ENCODE measurements around the gene FER1L5. TPM values are rescaled to one million over a fixed set of nuclear protein-coding genes. Genes with fewer than 3 reads are reported as not detected.
"Not testable (repeated sequence)": the region's sequence is repeated elsewhere in the genome, so short reads cannot be mapped to it uniquely, and the experiment has no call there.

FER1L5 gene
- polyA plus RNA-seq, 1 of the 3 experiments (the other 2 are of a cell fraction): 0.02 TPM

DNA sequence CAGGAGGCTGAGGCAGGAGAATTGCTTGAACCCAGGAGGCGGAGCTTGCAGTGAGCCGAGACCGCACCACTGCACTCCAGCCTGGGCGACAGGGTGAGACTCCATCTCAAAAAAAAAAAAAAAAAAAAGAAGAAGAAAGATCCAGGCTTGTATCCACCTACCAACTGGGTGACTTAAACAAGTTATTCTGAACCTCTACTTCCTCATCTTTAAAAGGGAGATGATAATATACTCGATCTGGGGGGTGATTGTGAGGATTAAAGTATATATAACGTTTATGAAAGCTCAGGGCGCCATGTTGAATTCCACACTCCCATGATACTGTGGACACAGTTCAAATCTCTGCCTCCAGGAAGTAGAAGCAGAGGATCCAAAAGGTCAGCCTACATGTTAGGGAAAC, 12.2 kb downstream of the FER1L5 start:
- H3F3A ChIP-seq (replicated peaks; ENCODE audit: insufficient read depth); CTCF ChIA-PET; H3K9me3 ChIP-seq; DNase-seq; H3K27me3 ChIP-seq (ENCODE audit: insufficient read depth); H3K9ac ChIP-seq; POLR2A ChIA-PET; H3K79me2 ChIP-seq (ENCODE audit: insufficient read depth); H3K9me2 ChIP-seq; H2AFZ ChIP-seq (ENCODE audit: low read depth); H3K27ac ChIP-seq (ENCODE audit: low read depth in 2 of 2, low read length in 1 of 2); H3K4me3 ChIP-seq (ENCODE audit: low read depth in 2 of 2, low read length in 1 of 2); H4K20me1 ChIP-seq (ENCODE audit: insufficient read depth); H3K36me3 ChIP-seq (replicated peaks in 1 of 2; ENCODE audit: control insufficient read depth in 1 of 2, insufficient read depth in 2 of 2, low read length in 1 of 2); H3K4me2 ChIP-seq; H3K4me1 ChIP-seq (ENCODE audit: control insufficient read depth in 1 of 2, insufficient read depth in 2 of 2, low read depth in 1 of 2, low read length in 1 of 2): not testable (repeated sequence)
- 77% methylated on average over 7 of the region's 7 CpGs for WGBS (ENCODE audit: low lambda C conversion rate)

DNA sequence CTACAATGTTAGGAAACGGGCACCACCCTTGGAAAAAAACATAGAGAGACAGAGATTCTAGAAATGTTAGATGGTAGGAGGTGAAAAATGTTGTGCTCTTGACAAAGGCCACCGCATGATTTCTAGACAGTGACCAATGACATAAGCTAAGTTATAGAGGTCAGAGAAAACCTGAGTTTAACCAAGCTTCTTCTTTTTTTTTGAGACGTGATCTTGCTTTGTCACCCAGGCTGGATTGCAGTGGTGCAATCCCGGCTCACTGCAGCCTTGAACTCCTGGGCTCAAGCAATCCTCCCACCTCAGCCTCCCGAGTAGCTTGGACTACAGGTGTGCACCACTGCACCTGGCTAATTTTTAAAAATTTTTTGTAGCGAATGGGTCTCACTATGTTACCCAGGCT, 13.0 kb downstream of the FER1L5 start:
- H3K27ac ChIP-seq (ENCODE audit: low read depth in 2 of 2, low read length in 1 of 2): no peak overlapping the region
- DNase-seq: no peak
- 79% methylated on average over 6 of the region's 6 CpGs for WGBS (ENCODE audit: low lambda C conversion rate)
- H3K36me3 ChIP-seq (replicated peaks in 1 of 2; ENCODE audit: control insufficient read depth in 1 of 2, insufficient read depth in 2 of 2, low read length in 1 of 2): no peaks in the 10 kb centered on the region
- TF ChIP-seq REST (IDR thresholded peaks at IDR 0.05; ENCODE audit: low read depth, low read length): no peak
- TF ChIP-seq EZH2phosphoT487 (IDR thresholded peaks at IDR 0.05; ENCODE audit: borderline replicate concordance, low read depth): no peak
- no peak for TF ChIP-seq TAF1 (IDR thresholded peaks at IDR 0.05; ENCODE audit: borderline replicate concordance, low read depth, low read length)
- TF ChIP-seq, protein P1, sequence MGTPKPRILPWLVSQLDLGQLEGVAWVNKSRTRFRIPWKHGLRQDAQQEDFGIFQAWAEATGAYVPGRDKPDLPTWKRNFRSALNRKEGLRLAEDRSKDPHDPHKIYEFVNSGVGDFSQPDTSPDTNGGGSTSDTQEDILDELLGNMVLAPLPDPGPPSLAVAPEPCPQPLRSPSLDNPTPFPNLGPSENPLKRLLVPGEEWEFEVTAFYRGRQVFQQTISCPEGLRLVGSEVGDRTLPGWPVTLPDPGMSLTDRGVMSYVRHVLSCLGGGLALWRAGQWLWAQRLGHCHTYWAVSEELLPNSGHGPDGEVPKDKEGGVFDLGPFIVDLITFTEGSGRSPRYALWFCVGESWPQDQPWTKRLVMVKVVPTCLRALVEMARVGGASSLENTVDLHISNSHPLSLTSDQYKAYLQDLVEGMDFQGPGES (IDR thresholded peaks at IDR 0.05; ENCODE audit: low read depth, low read length): no peak
- TF ChIP-seq CHD2 (IDR thresholded peaks at IDR 0.05; ENCODE audit: low read length, partially characterized antibody): no peak
- TF ChIP-seq EP300 (IDR thresholded peaks at IDR 0.05; ENCODE audit: borderline replicate concordance in 1 of 2, low read depth in 1 of 2, low read length in 1 of 2): no peak
- no peak for TF ChIP-seq NRF1 (IDR thresholded peaks at IDR 0.05; ENCODE audit: low read depth, low read length)
- TF ChIP-seq NFIC (IDR thresholded peaks at IDR 0.05; ENCODE audit: borderline replicate concordance): no peak
- ChIA-PET POLR2A (no interaction called here), CTCF (interaction anchor here (1.3 kb wide), 1 partner anchor 18 kb away, joined by 3 read pairs; no protein-coding TSS in a partner anchor)
- H3K4me1 ChIP-seq (ENCODE audit: control insufficient read depth in 1 of 2, insufficient read depth in 2 of 2, low read depth in 1 of 2, low read length in 1 of 2): no peaks in the 10 kb centered on the region
- H3K9me3 ChIP-seq: no peaks in the 10 kb centered on the region
- H3K4me3 ChIP-seq (ENCODE audit: low read depth in 2 of 2, low read length in 1 of 2): no peak overlapping the region
- H3K79me2 ChIP-seq (ENCODE audit: insufficient read depth): no peaks in the 10 kb centered on the region
- H3K9ac ChIP-seq: no peak overlapping the region
- no peaks in the 10 kb centered on the region for H3F3A ChIP-seq (replicated peaks; ENCODE audit: insufficient read depth)
- H4K20me1 ChIP-seq (ENCODE audit: insufficient read depth): no peaks in the 10 kb centered on the region
- H3K4me2 ChIP-seq: no peak overlapping the region
- H3K9me2 ChIP-seq: no peaks in the 10 kb centered on the region
- H2AFZ ChIP-seq (ENCODE audit: low read depth): no peak overlapping the region
- no peaks in the 10 kb centered on the region for H3K27me3 ChIP-seq (ENCODE audit: insufficient read depth)
